ELR (cell line): ENCODE results near the gene TIGD3.

Source experiments
- DNase-seq: peaks from one replicate; pipeline ENCODE4 v3.0.0-alpha.2; 2015; ENCODE audit warnings: low read depth

Gene TIGD3, protein sequence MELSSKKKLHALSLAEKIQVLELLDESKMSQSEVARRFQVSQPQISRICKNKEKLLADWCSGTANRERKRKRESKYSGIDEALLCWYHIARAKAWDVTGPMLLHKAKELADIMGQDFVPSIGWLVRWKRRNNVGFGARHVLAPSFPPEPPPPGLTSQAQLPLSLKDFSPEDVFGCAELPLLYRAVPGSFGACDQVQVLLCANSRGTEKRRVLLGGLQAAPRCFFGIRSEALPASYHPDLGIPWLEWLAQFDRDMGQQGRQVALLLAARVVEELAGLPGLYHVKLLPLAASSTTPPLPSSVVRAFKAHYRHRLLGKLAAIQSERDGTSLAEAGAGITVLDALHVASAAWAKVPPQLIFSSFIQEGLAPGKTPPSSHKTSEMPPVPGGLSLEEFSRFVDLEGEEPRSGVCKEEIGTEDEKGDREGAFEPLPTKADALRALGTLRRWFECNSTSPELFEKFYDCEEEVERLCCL

DNA sequence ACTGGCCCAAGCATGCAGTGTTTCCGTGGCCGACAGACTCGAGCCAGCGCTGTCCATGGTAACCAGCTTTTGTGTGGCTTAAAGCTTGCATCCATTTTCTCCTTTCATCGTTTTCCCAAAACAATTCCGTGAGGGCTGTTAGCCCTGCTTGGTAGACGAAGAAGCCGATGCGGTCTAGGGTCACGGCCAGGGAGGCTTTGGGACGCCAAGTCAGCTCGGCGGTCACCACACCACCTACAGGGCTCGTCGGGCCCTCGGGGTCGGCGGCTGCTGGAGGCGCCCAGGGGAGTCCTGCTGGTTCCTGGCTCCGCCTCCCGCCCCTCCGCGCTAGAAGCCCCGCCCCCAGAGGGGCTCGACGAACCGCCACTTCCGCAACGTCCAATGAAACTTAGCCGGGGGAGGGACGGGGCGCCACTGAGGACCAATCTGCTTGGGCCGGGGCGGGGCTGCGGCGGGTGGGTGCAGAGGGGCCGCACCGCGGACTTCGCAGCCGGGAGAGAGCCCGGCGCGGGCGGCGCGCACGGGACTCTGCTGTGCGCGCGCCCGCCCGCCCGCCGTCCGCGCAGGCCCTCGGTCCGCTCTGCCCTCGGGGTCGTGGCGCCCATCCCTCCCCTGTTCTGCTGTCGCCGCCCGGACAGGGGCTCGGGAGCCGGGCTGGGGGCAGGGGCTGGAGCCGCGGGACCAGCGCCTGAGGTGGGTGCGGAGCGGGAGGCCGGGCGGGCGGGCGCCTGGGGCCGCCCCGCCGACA is at the start of gene TIGD3:
Gene TIGD3 (plus strand): TSS at position 487 of the 748 bp plus-strand sequence. CDS start 1,058 bp downstream, outside the sequence.
- peak; percentile 97 for DNase-seq

DNA sequence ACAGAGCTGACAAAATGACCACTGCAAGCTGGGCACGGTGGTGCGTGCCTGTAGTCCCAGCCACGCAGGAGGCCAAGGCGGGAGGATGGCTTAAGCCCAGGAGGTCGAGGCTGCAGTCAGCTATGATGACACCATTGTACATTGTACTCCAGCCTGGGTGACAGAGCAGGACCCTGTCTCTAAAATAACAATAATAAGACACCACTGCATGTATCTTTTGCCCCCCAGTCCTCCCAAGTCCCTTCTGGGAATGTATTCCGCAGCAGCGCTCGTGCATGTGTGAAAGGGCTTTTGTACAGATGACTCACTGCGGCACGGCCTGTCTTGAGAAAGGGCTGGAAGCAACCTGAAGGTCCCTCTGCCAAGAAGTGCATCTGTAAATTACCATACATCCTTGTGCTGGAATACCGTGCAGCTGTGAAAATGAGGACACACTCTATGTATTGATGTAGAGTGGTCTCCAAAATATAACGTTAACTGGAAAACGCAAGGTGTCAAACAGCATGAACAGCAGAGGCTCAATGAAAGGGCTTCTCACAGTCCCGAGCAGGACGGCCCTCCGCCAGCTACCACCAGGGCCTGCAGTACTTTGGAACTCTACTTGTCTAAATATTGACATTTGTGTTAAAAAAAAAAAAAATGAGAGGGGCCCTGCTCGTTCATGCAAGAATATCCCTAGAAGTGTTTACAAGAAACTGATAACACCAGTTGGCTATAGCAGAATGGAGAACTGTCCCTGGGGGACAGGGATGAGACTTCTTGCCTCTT is 48.9 kb upstream of the TIGD3 start:
- peak; percentile 46 for DNase-seq

DNA sequence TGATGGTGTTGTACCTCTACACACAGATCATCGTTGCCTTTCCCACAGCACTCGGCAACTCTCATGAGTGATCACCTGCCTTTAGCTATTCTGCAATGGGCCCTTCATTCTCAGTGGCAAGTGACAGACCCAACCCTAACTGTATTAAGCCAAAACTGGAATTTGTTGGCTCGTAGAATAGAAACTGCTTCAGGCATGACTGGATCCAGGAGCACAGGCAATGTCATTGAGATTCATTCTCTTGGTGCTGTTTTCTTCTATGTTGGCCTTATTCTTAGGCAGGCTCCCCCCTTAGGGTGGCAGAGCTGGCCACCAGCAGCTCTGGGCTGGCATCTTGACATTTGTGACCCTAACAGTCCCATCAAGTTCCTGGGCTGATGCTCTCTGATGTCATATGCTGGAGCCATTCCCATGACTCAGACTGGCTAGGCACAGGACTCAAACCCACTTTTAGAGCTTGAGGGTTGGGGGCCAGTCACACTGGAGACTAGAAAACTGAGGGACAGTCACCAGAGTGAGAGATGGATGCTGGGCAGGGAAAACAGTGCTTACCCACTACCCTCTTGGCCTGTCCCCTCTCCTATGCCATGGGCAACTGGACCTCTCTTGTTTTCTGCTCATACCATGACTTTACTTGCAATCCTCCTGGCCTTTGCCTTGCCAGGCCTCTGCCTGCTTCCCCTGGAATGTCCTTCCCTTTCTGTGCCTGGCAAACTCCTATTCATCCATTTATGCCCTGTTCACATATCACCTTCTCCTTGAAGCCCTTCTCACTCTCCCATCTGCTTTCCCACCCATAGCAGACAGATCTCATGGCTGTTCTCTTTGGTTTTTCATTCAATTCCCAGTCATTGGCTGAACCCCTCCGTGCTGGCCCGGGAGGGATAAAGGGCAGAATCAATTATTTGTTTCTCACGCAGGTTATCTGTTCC is 47.0 kb upstream of the TIGD3 start:
- peak; percentile 51 for DNase-seq

DNA sequence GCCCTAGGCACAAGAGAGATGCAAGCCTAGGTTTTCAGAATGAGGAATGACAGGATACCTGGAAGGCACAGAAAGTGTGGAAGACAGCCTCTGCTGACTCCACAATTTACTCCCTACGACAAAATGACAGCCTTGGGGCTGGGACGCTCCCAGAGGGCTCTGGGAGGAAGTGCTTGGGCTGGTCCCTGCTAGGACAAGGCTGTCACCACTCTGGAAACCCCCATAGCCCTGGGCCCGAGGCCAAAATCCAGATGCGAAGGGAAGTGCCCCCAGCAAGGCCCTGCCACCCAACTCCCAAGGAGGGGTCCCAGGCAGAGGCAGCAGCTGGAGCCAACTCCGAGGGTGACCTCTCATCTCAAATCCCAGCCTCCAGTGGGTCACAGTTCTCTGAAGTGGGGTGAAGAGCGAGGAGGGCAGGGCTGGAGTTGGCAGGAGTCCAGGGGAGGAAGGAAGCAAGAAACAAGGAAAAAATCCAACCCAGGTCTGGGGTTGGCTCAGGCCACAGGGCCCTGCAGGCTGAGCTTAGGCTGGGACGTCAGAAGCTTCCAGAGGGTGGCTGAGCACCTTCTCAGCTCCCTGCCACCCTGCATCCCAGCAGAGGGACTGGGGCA is 46.2 kb upstream of the TIGD3 start:
- no peak for DNase-seq

DNA sequence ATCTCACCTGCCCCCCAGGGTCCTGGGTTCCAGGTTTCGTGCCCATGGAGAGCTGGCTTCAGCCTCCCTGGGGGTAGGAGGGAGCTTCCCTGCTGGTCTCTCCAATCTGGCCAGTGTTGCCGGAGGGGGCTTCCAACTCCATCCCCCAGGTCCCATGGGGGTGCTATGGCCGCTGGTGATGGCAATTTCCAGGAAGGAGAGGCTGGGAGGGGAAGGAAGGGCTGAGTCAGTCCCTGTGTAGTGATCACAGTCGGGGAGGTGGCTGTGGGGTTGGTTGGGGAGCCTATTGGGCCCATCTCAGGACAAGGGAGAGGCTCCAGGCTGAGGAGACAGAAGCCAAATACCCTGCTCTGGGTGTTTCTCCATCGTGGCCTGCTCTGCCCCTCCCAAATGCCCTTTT is 45.5 kb upstream of the TIGD3 start:
- DNase-seq: no peak

DNA sequence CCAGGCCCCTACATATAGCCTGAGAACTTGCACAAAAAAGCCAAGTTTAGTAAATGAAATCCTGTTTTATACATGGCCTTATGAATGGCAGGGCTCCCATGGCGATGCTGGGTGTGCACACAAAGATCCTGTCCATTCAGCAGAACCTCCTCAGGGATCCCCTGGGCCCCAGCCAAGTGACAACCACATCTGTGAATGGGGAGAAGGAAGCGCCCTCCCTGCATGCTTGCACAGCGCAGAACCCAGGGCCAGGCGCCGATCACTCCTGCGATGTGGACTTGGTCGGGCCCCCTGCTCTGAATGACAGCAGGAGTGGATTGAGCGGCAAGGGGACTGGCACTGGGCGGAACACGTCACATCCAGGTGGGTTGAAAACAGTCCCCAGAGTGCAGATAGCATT is 44.3 kb upstream of the TIGD3 start:
- peak; percentile 28 for DNase-seq

DNA sequence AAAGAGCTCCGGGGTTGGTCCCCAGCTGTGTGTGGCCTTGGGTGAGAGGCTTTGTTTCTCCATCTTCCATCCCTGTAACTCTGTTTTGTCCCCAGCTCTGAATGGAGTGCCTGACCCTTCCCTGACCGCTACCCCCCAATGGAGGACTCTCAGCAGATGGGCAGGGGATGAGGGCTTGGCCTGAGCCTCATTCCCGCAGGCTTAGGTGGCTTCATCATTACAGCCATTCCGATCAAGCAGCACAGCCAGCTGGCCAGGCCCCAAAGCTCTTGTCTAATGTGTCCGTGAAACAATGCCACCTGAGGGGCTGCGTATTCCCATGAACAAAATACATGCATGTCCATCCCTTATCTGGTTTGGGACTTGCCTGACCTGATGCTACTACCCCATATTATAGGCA is 43.8 kb upstream of the TIGD3 start:
- DNase-seq: no peak

DNA sequence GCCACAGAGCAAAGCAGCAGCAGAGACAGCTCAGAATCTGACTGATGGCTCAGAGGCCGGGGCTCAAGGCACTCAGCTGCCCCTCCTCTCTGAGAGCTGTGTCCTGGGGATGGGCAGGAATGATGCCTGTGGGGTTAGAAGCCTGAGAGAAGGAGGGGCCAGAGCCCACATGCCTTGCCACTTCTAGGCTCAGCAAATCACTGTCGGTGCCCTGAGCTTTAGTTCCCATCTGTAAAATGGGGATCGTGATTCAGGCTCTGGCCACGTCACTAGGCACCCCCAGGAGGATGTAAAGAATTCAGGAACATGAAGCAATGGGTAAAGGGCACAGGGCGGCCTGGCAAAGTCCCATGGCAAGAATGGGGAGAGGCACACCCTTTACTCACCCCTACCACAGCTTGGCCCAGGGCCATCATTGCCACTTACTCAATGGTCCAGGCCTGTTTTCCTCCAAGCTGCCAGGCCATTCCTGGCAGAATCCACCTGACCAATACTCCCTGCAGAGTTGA is 43.3 kb upstream of the TIGD3 start:
- DNase-seq: peak; percentile 30

DNA sequence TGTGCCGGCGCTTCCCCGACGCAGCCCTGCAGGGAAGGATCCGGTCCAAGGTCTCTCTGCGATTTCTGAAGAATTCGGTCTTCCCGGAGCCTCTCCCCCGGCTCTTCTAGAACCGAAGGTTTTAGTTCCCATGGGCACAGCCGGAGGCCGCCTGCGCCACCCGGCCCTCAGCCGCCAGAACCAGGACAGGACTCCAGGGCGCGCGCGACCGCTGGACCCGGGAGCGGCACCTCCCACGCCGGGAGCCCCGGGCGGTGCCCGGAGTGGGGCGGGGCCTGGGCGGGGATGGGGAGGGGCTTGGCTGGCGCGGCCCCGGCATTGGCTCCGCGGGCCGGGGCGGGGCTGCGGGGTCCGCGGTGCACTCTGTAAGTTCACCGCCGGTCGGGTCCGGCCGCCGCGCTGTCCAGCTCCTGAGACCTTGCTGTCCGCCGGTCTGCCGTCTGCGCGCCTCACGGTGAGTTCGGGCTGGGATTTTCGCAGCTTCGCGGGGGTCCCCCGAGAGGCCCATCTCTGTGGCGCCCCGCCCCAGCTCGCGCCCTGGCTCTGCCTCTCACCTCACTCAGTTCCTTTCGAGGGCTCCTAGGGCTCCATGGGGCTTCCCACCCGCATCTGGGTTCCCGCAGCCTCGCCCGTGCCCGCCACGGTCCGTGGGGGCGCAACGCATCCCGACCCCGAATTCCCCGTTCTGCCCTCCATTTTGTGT is 39.9 kb upstream of the TIGD3 start, which contains the start of gene CDC42EP2:
Gene CDC42EP2 (plus strand): TSS at position 366 of the 703 bp plus-strand sequence. CDS start 6,033 bp downstream, outside the sequence.
- DNase-seq: peak; percentile 85

DNA sequence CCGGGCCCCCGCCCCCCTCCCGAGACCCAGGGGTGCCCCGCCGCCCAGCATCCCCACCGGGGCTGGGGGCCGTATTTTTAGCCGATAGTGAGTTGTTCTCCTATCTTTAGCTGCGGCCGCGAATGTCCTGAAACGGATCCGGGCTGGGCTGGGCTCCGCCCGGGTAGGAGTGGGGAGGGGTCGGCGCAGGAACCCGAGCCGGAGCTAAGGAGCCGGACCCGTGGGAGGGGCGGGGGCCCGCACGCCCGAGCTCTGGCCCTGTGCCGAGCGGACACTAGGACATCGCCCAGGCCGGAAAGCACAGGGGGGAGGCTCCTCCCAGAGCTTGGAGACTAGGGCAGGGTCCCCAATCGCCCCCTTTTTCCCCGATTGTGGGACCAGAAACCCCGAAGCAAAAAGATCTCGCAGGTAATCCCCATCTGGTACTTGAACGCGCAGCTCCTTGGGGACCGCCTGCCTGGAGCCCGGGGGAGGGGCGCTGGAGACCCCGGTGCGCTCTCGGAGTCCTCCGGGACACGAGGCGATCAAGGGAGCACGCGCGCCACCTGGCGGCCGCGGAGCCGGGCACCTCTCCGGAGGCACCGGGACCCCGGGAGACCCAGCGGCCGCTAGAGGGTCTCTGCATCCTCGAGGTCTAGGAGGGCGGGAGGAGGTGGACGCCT is 39.2 kb upstream of the TIGD3 start:
- peak; percentile 80 for DNase-seq

DNA sequence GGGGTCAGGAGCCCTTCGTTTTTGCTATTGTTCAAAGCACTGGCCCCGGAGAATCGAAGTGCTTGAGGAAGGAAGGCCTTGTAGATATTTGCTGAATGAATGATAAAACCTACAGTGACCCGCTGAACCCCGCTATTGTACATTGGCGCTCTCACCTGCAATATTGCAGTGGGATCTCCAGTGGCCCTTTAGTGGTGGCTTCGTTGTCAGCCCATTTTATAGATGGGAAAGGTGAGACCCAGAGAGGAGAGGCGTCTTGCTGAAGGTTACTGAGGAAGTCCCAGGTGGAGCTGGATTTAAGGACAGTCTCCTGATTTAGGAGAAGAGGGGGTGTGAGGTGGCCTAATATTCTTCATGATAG is 38.7 kb upstream of the TIGD3 start:
- DNase-seq: no peak

DNA sequence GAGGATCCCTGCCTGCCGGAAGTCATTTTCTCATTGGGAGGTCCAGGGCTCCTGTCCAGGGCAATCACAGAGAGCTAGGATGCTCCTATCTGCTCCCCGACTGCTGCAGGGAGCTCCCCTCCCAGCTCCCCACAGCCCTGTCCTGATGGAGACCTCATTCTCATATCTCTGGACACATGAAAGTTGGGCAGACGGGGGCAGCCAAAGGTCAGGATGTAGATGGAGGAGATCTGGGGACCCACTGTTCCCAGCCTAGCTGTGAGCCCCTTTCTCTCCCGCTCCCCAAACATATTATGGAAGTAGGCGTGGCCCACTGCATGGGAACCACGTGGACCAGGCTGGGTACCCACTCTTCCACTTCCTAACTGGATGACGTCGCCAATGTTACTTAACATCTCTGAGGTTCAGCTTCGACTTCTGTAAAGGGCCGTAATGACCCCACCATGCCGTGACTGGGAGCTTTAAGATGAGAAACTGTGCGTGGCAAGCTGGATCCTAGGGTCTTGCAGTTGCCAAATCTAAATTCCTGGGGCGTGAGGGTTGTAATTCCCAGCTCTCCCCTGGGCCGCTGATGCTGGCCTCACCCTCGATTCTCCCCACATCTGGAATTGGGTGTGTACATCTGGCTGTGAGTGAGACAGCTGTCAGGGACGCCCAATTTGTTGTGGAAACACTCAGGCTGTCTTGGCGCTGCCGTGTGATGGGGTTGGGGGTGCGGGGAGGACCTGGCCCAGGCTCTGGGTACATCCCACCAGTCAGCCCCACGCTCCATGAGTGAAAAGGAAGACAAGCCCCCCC is 38.1 kb upstream of the TIGD3 start:
- peak; percentile 89 for DNase-seq

DNA sequence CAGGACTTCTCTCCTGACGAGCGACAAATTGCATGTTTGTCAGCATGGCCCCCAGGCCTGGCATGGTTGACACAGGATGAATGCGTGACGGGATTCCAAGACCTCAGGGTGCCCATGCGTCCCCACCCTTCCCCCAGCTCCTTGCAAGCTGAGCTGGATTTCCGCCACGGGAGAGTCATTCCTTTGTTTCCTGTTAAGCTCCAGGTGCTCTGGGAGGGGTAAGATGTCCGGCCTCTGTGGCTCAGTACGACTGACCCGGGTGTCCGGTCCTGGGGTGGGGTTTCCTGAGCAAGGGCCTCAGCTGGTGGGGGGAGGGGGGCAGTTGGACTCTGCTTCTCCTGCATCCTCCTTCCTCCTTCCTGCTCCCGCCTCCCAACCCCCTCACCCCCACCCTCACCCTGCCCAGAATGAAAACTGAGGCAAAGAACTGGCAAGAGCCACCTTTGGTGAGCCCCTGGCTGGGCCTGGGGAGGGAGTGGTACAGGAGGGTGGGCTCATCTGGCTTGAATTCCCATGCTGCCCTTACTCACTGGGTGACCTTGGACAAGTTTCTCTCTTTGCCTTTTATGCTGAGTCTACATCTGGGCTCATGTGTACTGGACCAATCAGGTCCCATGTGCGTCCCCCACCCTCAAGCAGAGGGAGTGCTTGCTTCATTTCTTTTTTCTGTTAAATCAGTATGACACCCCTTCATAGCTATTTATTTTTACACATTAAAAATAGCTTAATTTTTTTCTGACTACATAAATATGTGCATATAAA is 37.3 kb upstream of the TIGD3 start:
- peak; percentile 93 for DNase-seq

DNA sequence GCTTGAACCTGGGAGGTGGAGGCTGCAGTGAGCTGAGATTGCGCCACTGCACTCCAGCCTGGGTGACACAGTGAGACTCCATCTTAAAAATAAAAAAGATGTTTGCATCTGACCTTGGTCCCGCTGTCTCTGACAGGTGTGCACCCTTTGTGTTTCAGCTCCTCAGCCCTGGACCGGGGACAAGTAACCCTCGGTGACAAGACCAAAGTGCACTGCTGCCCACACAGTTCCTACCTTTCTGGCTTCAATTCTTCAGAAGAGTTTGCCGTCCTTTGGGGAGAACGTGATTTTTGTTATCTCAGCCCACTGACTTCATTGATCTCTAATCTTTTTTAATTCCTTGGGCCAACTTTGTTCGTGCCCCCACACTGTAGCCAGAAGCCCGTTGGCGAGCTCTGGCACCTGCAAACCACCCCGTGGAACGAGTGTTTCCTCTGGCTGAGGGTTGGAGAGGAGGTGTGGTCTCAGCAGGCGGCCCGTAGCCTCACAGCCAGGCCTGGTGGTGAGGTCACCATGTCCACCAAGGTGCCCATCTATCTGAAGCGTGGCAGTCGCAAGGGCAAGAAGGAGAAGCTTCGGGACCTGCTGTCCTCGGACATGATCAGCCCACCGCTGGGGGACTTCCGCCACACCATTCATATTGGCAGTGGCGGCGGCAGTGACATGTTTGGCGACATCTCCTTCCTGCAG is 34.0 kb upstream of the TIGD3 start:
- DNase-seq: no peak

DNA sequence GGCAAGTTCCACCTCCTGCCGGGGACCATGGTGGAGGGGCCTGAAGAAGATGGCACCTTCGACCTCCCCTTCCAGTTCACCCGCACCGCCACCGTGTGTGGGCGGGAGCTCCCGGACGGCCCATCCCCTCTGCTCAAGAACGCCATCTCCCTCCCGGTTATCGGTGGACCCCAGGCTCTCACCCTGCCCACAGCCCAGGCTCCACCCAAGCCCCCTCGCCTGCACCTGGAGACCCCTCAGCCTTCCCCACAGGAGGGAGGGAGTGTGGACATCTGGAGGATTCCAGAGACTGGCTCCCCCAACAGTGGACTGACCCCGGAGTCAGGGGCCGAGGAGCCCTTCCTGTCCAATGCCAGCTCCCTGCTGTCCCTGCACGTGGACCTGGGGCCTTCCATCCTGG is 33.5 kb upstream of the TIGD3 start:
- DNase-seq: no peak

DNA sequence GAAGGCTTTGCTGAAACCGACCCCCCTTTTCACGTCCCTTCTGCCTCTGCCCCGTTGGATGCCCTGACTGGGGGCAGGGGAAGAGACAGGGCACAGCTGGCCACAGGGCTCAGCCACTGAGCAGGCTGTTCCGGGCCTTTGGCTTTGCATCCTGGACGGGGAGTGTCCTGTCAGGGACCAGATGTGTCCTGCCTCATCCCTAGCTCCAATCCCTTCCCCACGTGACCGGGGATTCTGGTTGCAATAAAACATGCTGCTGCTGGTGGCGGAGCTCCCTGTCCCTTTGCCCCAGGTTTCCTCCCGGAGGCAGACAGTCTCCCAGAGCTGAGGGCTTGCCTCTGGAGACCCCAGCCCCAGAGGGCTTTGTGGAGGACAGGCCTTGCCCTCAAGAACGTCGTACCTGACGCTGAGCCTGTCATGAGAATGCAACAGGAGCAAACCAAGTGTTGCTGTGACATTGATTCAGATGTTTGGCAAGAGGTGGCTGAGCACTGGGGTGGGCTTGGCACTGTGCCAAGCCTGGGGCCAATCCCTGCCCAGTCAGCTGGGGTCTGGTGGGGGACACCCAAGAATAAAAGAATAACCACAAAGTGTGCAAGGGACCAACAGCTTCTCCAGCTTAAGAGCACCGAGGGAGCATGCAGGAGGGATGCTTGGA is 32.6 kb upstream of the TIGD3 start:
- DNase-seq: no peak

DNA sequence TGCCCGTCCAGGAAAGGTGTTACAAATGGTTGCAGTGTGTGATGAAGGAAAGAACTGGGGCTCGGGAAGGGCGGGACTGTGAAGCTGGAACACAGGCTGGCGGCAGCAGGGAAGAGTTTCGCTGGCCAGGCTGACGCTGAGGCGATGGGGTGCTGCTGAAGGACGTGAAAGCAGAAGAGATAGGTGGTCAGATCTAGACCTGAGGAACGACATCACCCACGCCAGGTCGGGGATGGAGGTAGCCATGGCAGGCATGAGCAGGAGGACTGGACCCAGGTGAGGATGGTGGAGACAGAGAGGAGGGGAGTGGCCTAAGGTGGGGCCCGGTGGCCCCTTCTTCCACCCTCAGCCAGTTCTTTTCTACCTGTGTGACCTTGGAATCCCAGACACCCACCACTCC is 30.7 kb upstream of the TIGD3 start:
- no peak for DNase-seq
